Spleen (tissue), 11 donors: ENCODE data around the gene CDC27. TPM values are rescaled to one million over a fixed set of nuclear protein-coding genes. Genes with fewer than 3 reads are reported as not detected.

Source experiments
- DNase-seq: peaks from one replicate; pipeline ENCODE4 v3.0.0-alpha.2; 2020
- H3K27ac ChIP-seq, 8 donors: fragments of 200-600 bp; sonication (generic) in 7 of 8; 1 replicate in 4 of 8; 2 replicates in 4 of 8; pipeline versions ENCODE4 v1.5.0 to v1.8.0; 2016 to 2021; ENCODE audit warnings: inconsistent platforms in 4 of 8, mild to moderate bottlenecking in 4 of 8, moderate library complexity in 1 of 8
- H3K27me3 ChIP-seq, 7 donors: fragments of 200-600 bp; sonication (generic) in 6 of 7; replicated peaks in 1 of 7; 1 replicate in 4 of 7; 2 replicates in 3 of 7; pipeline versions ENCODE4 v1.5.0 to v1.8.0; 2016 to 2021; ENCODE audit warnings: inconsistent platforms in 3 of 7, mild to moderate bottlenecking in 1 of 7
- H3K36me3 ChIP-seq, 6 donors: fragments of 200-600 bp; sonication (generic) in 5 of 6; 1 replicate in 4 of 6; 2 replicates in 2 of 6; pipeline versions ENCODE4 v1.5.0 to v1.8.0; 2016 to 2021; ENCODE audit warnings: inconsistent platforms in 2 of 6
- H3K4me1 ChIP-seq, 6 donors: fragments of 200-600 bp; sonication (generic) in 5 of 6; 1 replicate in 3 of 6; 2 replicates in 3 of 6; pipeline versions ENCODE4 v1.5.0 to v1.8.0; 2016 to 2021; ENCODE audit warnings: inconsistent platforms in 3 of 6
- H3K4me3 ChIP-seq, 8 donors: fragments of 200-600 bp; sonication (generic) in 7 of 8; 1 replicate in 4 of 8; 2 replicates in 4 of 8; pipeline versions ENCODE4 v1.5.0 to v1.8.0; 2016 to 2021; ENCODE audit warnings: inconsistent platforms in 4 of 8, mild to moderate bottlenecking in 4 of 8, moderate library complexity in 2 of 8
- H3K9me3 ChIP-seq, 8 donors: fragments of 200-600 bp; sonication (generic) in 7 of 8; 1 replicate in 4 of 8; 2 replicates in 4 of 8; pipeline versions ENCODE4 v1.5.0 to v1.8.0; 2016 to 2021; ENCODE audit warnings: inconsistent platforms in 4 of 8
- POLR2A ChIP-seq, 3 donors: fragments of 450-650 bp; IDR thresholded peaks; one replicate each; pipeline ENCODE4 v1.5.1; 2017; ENCODE audit warnings: antibody characterized with exemption in 3 of 3, mild to moderate bottlenecking in 1 of 3
- POLR2AphosphoS5 ChIP-seq, 3 donors: sonication (generic); formaldehyde crosslinking; IDR thresholded peaks; one replicate each; pipeline ENCODE4 v1.5.1; 2017; ENCODE audit warnings: antibody characterized with exemption in 3 of 3
- WGBS, 5 donors: extraction: QIAGEN DNeasy Blood & Tissue Kit in 3 of 5; methylation state at CpG; one replicate each; pipeline versions ENCODE4 v1.1.5 to v1.1.7; 2013 to 2018; 5-methylcytosine and 5-hydroxymethylcytosine counted together
- intact Hi-C: fragments of 100-400 bp; cut with DNase I; formaldehyde crosslinking; loops from one replicate; pipeline ENCODE4 v1.15.0; 2023; ENCODE audit warnings: low total_unique reads
- polyA plus RNA-seq, 3 donors: library from polyadenylated mRNA; stranded (reverse); fragments of 200-250 nt; gene quantifications; one replicate each; pipeline ENCODE4 v1.2.1, GENCODE V29; 2013
- total RNA-seq, 7 donors: library from RNA; depleted of rRNA in 3 of 7; stranded (reverse); fragments of >200 nt in 3 of 7; fragmentation: NEBNext Ultra II Directional in 4 of 7; extraction: Animal tissue kit (Norgen Biotek cat#: 25700) in 4 of 7; gene quantifications; one replicate each; pipeline versions ENCODE4 v1.1.0 to v1.2.1, GENCODE V29; 2016 to 2021
- TF ChIP-seq, protein P1 (sequence below), 11 experiments: fragments of 200-600 bp in 7 of 11; fragments of 450-650 bp in 4 of 11; sonication (generic) in 4 of 11; IDR thresholded peaks in 8 of 11; conservative IDR thresholded peaks in 3 of 11; 1 replicate in 7 of 11; 2 replicates in 4 of 11; pipeline versions ENCODE4 v1.4.0 to v1.8.0; 2016 to 2021; ENCODE audit warnings: antibody characterized with exemption in 11 of 11, inconsistent platforms in 4 of 11, mild to moderate bottlenecking in 1 of 11
- donor health status: healthy with polysubstance abuse.
- donor health status: DM: no; HTN: no; CAD: no; lungs with moderate emphysema.
- donor health status: DM: no; HTN: no; CAD: no.
- donor health status: Bipolar disorder and iron deficiency.
- donor health status: healthy.
- donor health status: DM: no; HTN: no; CAD: no.
- donor health status: DM: yes; HTN: yes; CAD: no.

CDC27 gene
- total and polyA plus RNA-seq, 10 donors, result 14.0 to 94.5 (median 75.8) TPM

DNA sequence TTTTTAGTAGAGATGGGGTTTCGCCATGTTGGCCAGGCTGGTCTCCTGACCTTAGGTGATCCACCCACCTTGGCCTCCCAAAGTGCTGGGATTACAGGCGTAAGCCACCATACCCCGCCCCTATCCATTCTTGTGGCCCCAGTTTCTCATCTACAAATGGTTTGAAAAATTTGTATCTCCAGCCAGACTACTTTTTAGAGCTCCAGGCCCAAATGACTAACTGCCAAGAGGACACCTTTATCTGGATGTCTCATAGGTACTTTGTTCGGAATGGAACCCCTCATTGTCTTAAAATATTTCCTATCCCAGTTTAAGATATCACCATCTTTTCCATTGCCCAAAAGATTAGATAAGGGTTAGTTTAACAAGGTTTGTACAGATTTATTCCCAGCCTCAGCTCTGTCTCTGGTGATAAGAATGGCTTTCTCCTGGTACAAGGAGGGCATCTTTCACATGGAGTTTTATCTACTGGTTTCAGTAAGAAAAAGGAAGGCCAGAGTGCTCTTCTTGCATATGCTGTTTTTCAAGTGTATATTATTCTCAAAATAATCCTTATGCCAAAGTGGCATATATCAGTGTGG is 4.9 kb upstream of the CDC27 start:
- no peak overlapping the region for H3K27ac ChIP-seq
- intact Hi-C loops, result no loop called here
- WGBS, 5 donors, result 95 to 99% (median 98%) methylated on average over 4 of the region's 4 CpGs

DNA sequence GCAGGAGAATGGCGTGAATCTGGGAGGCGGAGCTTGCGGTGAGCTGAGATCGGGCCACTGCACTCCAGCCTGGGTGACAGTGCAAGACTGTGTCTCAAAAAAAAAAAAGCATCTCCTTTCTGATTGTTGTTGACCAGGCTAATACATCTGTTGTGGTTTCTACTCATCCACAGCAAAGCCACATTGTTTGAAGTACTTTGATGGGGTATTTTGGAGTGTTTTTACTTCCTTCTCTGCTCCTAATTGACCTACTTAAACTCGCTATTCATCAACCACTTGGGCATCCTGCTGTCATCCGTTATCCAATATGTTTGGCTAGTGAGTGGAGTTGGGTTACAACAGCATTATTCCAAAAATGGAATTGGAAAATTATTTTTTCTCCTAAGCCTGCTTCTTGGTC is 3.5 kb upstream of the CDC27 start:
- intact Hi-C loops, result no loop called here
- TF ChIP-seq POLR2AphosphoS5 (IDR thresholded peaks at IDR 0.05) (no peak), POLR2A (IDR thresholded peaks at IDR 0.05) (no peak)
- TF ChIP-seq, protein P1, sequence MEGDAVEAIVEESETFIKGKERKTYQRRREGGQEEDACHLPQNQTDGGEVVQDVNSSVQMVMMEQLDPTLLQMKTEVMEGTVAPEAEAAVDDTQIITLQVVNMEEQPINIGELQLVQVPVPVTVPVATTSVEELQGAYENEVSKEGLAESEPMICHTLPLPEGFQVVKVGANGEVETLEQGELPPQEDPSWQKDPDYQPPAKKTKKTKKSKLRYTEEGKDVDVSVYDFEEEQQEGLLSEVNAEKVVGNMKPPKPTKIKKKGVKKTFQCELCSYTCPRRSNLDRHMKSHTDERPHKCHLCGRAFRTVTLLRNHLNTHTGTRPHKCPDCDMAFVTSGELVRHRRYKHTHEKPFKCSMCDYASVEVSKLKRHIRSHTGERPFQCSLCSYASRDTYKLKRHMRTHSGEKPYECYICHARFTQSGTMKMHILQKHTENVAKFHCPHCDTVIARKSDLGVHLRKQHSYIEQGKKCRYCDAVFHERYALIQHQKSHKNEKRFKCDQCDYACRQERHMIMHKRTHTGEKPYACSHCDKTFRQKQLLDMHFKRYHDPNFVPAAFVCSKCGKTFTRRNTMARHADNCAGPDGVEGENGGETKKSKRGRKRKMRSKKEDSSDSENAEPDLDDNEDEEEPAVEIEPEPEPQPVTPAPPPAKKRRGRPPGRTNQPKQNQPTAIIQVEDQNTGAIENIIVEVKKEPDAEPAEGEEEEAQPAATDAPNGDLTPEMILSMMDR (IDR thresholded peaks at IDR 0.05 in 8 of 11, conservative IDR thresholded peaks at IDR 0.05 in 3 of 11), result no peak
- Histone ChIP-seq H3K9me3 (no peaks in the 10 kb centered on the region), H3K4me3 (no peak overlapping the region), H3K36me3 (no peaks in the 10 kb centered on the region), H3K27me3 (no peaks in the 10 kb centered on the region), H3K27ac (peak overlapping the region in 1 of 8 donors; percentile 27), H3K4me1 (peaks cover 6 to 33% (median 15%) of the 10 kb centered on the region in 6 donors)
- DNase-seq, result no peak
- 41 to 55% (median 42%) methylated on average over 6 of the region's 6 CpGs for WGBS, 5 donors

More for the DNA sequence above, 4.9 kb upstream of the CDC27 start:
- no peaks in the 10 kb centered on the region for H3K36me3 ChIP-seq
- no peak for DNase-seq
- no peak overlapping the region for H3K4me3 ChIP-seq
- H3K27me3 ChIP-seq, result no peaks in the 10 kb centered on the region
- H3K9me3 ChIP-seq, result no peaks in the 10 kb centered on the region
- peaks cover 0 to 23% (median 7%) of the 10 kb centered on the region in 6 donors for H3K4me1 ChIP-seq
- TF ChIP-seq, protein P1 (IDR thresholded peaks at IDR 0.05 in 8 of 11, conservative IDR thresholded peaks at IDR 0.05 in 3 of 11), result no peak
- TF ChIP-seq POLR2AphosphoS5 (IDR thresholded peaks at IDR 0.05) (no peak), POLR2A (IDR thresholded peaks at IDR 0.05) (no peak)

DNA sequence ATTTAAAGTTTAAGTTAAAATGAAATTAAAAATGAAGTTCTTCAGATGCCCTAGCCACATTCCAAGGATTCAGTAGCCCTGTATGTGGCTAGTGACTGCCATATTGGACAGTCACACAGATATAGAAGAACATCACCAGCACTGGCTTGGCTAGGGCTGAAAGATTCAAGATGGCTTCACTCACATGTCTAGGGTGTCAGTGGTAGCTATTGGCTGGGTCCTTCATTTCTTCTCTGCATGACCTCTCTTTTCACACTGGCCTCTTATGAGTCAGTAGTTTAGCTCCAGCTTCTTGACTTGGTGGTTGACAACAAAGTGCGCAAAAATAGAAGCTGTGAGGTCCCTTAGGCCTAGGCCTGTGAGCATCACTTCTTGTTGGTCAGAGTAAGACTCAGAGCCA is 1.7 kb upstream of the CDC27 start:
- intact Hi-C loops, result no loop called here
- Histone ChIP-seq H3K9me3 (no peaks in the 10 kb centered on the region), H3K4me3 (no peak overlapping the region), H3K4me1 (peaks cover 16 to 51% (median 33%) of the 10 kb centered on the region in 6 donors), H3K36me3 (no peaks in the 10 kb centered on the region), H3K27ac (no peak overlapping the region), H3K27me3 (no peaks in the 10 kb centered on the region)
- TF ChIP-seq, protein P1 (IDR thresholded peaks at IDR 0.05 in 8 of 11, conservative IDR thresholded peaks at IDR 0.05 in 3 of 11), result no peak
- TF ChIP-seq POLR2AphosphoS5 (IDR thresholded peaks at IDR 0.05) (no peak), POLR2A (IDR thresholded peaks at IDR 0.05) (no peak)
- WGBS, 5 donors, result 93 to 100% (median 97%) methylated on average over 1 of the region's 1 CpG
- no peak for DNase-seq

DNA sequence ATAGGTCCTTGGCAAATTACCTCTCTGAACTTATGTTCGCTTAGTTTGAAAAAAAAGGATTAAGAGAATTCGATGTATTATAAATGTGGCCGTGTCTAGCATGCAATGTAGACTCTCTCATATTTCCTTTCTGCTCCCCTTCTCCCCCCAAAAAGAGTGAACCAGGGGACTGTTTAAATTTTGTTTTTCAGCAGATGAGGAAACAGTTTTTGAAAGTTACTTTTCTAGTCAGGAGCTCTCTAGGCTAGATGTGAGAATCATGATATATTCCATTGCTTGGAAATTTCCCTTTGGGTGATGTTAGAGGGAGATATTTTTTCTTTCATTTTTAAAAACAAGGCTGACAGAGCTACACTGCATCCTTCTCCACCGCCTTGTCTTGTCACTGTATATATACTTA is 1.1 kb upstream of the CDC27 start:
- 94 to 98% (median 97%) methylated on average over 4 of the region's 4 CpGs for WGBS, 5 donors
- Histone ChIP-seq H3K27me3 (no peaks in the 10 kb centered on the region), H3K9me3 (no peaks in the 10 kb centered on the region), H3K27ac (no peak overlapping the region), H3K4me3 (no peak overlapping the region), H3K36me3 (no peaks in the 10 kb centered on the region), H3K4me1 (peaks cover 16 to 56% (median 38%) of the 10 kb centered on the region in 6 donors)
- TF ChIP-seq POLR2AphosphoS5 (IDR thresholded peaks at IDR 0.05), result no peak
- TF ChIP-seq POLR2A (IDR thresholded peaks at IDR 0.05), result no peak
- TF ChIP-seq, protein P1 (IDR thresholded peaks at IDR 0.05 in 8 of 11, conservative IDR thresholded peaks at IDR 0.05 in 3 of 11), result no peak
- intact Hi-C loops, result no loop called here
- no peak for DNase-seq
